IPS-NIHi11 (cell line): ENCODE measurements around the gene NBL1.
A peak's percentile ranks its signal among the peaks of the same experiment; 100 is the strongest.

Experiments
- DNase-seq: peaks from one replicate; pipeline ENCODE4 v3.0.0; 2012; ENCODE audit warnings: mixed read lengths, low spot score

Gene NBL1

GRCh38 chr1:19646377-19647319 is 2.5 kb downstream of the NBL1 start:
- DNase-seq: no peak

- no peak for DNase-seq
These were observed 3.5 kb downstream of the NBL1 start for GRCh38 chr1:19647643-19648042.

- DNase-seq: no peak
These were observed 4.1 kb downstream of the NBL1 start for GRCh38 chr1:19648239-19648638.

GRCh38 chr1:19648689-19649088 is 4.6 kb downstream of the NBL1 start:
- peak; percentile 52 for DNase-seq

GRCh38 chr1:19650416-19651140 is 6.5 kb downstream of the NBL1 start:
- no peak for DNase-seq

- DNase-seq: peak; percentile 81
These were observed 7.1 kb downstream of the NBL1 start for GRCh38 chr1:19651141-19651737.

GRCh38 chr1:19654386-19654785 is 10.3 kb downstream of the NBL1 start:
- DNase-seq: no peak

GRCh38 chr1:19654886-19655717 is 11.0 kb downstream of the NBL1 start:
- DNase-seq: no peak

GRCh38 chr1:19655718-19656080 is 11.6 kb downstream of the NBL1 start:
- DNase-seq: no peak

- no peak for DNase-seq
These were observed 12.1 kb downstream of the NBL1 start for GRCh38 chr1:19656134-19656779.

- no peak for DNase-seq
These were observed 12.8 kb downstream of the NBL1 start for GRCh38 chr1:19656780-19657466.

- no peak for DNase-seq
These were observed 13.4 kb downstream of the NBL1 start for GRCh38 chr1:19657511-19657910.

- DNase-seq: no peak
These were observed 14.1 kb downstream of the NBL1 start for GRCh38 chr1:19658186-19658585.

GRCh38 chr1:19661721-19662228 is 17.7 kb downstream of the NBL1 start:
- no peak for DNase-seq

- DNase-seq: no peak
These were observed 18.2 kb downstream of the NBL1 start for GRCh38 chr1:19662313-19662712.

GRCh38 chr1:19664453-19665185 is 20.5 kb downstream of the NBL1 start, which contains the start of gene HTR6:
Gene HTR6 (plus strand): TSS chr1:19664875. CDS start chr1:19665754, 879 bp downstream.
- DNase-seq: peak; percentile 66

GRCh38 chr1:19665186-19665495 is 21.0 kb downstream of the NBL1 start:
- DNase-seq: no peak

GRCh38 chr1:19665496-19666465 is 21.7 kb downstream of the NBL1 start:
- DNase-seq: peak; percentile 42

- no peak for DNase-seq
These were observed 24.8 kb downstream of the NBL1 start for GRCh38 chr1:19668888-19669287.
